ENCODE results near the gene ERBB2. TPM values are rescaled to one million over a fixed set of nuclear protein-coding genes. Genes with fewer than 3 reads are reported as not detected.

The ERBB2 gene
- total RNA-seq, result 5.5 TPM
- under 1 TPM; 0.36 to 0.80 (median 0.57) TPM for polyA plus RNA-seq

DNA sequence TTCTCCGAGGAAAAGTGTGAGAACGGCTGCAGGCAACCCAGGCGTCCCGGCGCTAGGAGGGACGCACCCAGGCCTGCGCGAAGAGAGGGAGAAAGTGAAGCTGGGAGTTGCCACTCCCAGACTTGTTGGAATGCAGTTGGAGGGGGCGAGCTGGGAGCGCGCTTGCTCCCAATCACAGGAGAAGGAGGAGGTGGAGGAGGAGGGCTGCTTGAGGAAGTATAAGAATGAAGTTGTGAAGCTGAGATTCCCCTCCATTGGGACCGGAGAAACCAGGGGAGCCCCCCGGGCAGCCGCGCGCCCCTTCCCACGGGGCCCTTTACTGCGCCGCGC lies at the start of gene ERBB2:
Gene ERBB2, plus strand, starts transcription at position 247 of the 330 bp plus-strand sequence. CDS start 175 bp downstream, outside the sequence.
- Mint-ChIP-seq H3K9me3 (peaks cover 0 to 3% (median 0%) of the 10 kb centered on the region in 7 donors), H3K4me3 (peak within 1 kb of the TSS in 2 of 4 donors; percentile 41 to 46), H3K36me3 (no peaks in the 10 kb centered on the region), H3K27me3 (peaks cover 58% of the 10 kb centered on the region), H3K4me1 (peaks cover 0 to 28% (median 8%) of the 10 kb centered on the region in 4 donors), H3K27ac (peak within 1 kb of the TSS in 1 of 3 donors; percentile 60)
- no peaks in the 10 kb centered on the region for H3K36me3 ChIP-seq (ENCODE audit: control insufficient read depth, insufficient read depth, low read length)
- ATAC-seq (ENCODE audit: low read depth in 2 of 2) (no peak), DNase-seq (no peak)
- H3K27ac ChIP-seq (ENCODE audit: insufficient read depth, low read length, poor library complexity, severe bottlenecking), result no peak within 1 kb of the TSS
- H3K4me3 ChIP-seq (ENCODE audit: low read depth, low read length), result no peak within 1 kb of the TSS
- H3K27me3 ChIP-seq (ENCODE audit: control insufficient read depth, insufficient read depth, low read length), result peaks cover 10% of the 10 kb centered on the region
- H3K4me1 ChIP-seq (ENCODE audit: control insufficient read depth, insufficient read depth, low read length, poor library complexity, severe bottlenecking), result peaks cover 11% of the 10 kb centered on the region
- no peaks in the 10 kb centered on the region for H3K9me3 ChIP-seq (ENCODE audit: control insufficient read depth in 2 of 2, low read length in 2 of 2)

DNA sequence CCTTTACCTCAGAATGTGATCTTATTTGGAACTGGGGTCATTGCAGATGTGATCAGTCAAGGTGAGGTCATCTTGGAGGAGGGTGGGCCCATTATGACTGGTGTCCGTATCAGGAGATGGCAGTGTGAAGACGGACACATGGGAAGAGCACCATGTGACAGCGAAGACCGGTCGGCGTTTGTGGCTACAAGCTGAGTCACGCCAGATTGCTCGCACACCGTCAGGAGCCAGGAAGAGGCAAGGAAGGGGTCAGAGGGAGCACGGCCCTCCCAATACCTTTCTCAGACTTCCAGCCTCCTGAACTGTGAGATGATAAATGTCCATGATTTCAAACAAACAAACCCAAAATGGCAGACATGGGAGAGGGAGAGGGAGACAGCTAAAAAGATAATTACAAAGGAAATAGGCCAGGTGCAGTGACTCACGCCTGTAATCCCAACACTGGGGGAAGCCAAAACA lies 49.7 kb upstream of the ERBB2 start:
- no peak overlapping the region for H3K4me3 Mint-ChIP-seq
- Histone ChIP-seq H3K27ac (ENCODE audit: insufficient read depth, low read length, poor library complexity, severe bottlenecking) (no peak overlapping the region), H3K4me3 (ENCODE audit: low read depth, low read length) (no peak overlapping the region), H3K9me3 (ENCODE audit: control insufficient read depth in 2 of 2, low read length in 2 of 2) (no peaks in the 10 kb centered on the region), H3K27me3 (ENCODE audit: control insufficient read depth, insufficient read depth, low read length) (no peaks in the 10 kb centered on the region), H3K36me3 (ENCODE audit: control insufficient read depth, insufficient read depth, low read length) (peaks cover 3% of the 10 kb centered on the region), H3K4me1 (ENCODE audit: control insufficient read depth, insufficient read depth, low read length, poor library complexity, severe bottlenecking) (peaks cover 4% of the 10 kb centered on the region)
- no peaks in the 10 kb centered on the region for H3K27me3 Mint-ChIP-seq
- peaks cover 0 to 57% (median 32%) of the 10 kb centered on the region in 4 donors for H3K4me1 Mint-ChIP-seq
- ATAC-seq (ENCODE audit: low read depth in 2 of 2) (no peak), DNase-seq (no peak)
- H3K9me3 Mint-ChIP-seq, result no peaks in the 10 kb centered on the region
- peak overlapping the region; percentile 63 to 78 (median 77) for H3K27ac Mint-ChIP-seq
- H3K36me3 Mint-ChIP-seq, result peaks cover 19% of the 10 kb centered on the region

- no peak overlapping the region for H3K27ac ChIP-seq (ENCODE audit: insufficient read depth, low read length, poor library complexity, severe bottlenecking)
- H3K4me3 ChIP-seq (ENCODE audit: low read depth, low read length), result no peak overlapping the region
- H3K4me1 ChIP-seq (ENCODE audit: control insufficient read depth, insufficient read depth, low read length, poor library complexity, severe bottlenecking), result peaks cover 4% of the 10 kb centered on the region
- no peaks in the 10 kb centered on the region for H3K27me3 Mint-ChIP-seq
- peaks cover 4 to 56% (median 35%) of the 10 kb centered on the region in 4 donors for H3K4me1 Mint-ChIP-seq
- peak overlapping the region; percentile 39 to 68 (median 64) for H3K27ac Mint-ChIP-seq
- H3K27me3 ChIP-seq (ENCODE audit: control insufficient read depth, insufficient read depth, low read length), result no peaks in the 10 kb centered on the region
- no peaks in the 10 kb centered on the region for H3K9me3 Mint-ChIP-seq
- H3K36me3 ChIP-seq (ENCODE audit: control insufficient read depth, insufficient read depth, low read length), result peaks cover 9% of the 10 kb centered on the region
- DNase-seq (no peak), ATAC-seq (ENCODE audit: low read depth in 2 of 2) (no peak)
- H3K36me3 Mint-ChIP-seq, result peaks cover 25% of the 10 kb centered on the region
- H3K9me3 ChIP-seq (ENCODE audit: control insufficient read depth in 2 of 2, low read length in 2 of 2), result no peaks in the 10 kb centered on the region
- no peak overlapping the region for H3K4me3 Mint-ChIP-seq
Observed at GRCh38 chr17:39651923-39652586, 47.8 kb upstream of the ERBB2 start.

DNA sequence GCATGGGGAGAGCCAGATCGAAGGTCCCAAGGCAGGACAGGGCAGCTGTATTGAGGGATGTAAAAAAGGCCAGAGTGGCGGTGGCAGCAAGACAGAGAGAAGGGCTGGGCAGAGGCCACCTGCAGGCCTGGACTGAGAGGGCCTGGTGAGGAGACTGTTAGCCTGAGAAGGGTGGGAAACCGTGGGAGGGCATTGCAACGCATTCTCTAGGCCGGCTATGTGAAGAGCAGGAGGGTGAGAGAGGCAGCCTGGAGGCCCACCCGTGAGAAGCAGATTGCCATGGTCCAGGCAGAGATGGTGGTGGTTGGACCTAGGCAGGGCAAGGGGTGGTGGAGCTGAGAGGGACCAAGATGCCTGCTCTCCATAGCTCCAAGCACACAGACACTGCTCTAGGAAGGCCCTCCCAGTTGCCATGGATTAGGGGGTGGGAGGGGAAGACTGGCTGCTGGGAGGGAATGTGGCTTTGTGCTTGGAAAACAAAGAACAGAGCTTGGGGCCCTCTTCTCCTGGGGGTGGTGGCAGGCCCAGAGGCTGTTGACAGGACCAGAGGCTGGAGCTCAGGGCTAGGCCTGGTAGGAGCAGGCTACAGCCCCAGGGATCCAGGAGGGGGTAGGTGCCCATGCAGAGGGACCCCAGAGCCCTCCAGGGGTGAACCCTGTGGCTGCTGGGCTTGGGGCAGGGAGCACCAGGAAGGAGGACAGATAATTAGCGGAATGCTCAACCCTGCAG lies 47.1 kb upstream of the ERBB2 start:
- Mint-ChIP-seq H3K36me3 (peaks cover 26% of the 10 kb centered on the region), H3K27ac (peak overlapping the region; percentile 32 to 68 (median 39)), H3K27me3 (no peaks in the 10 kb centered on the region), H3K9me3 (no peaks in the 10 kb centered on the region), H3K4me3 (no peak overlapping the region), H3K4me1 (peaks cover 4 to 53% (median 35%) of the 10 kb centered on the region in 4 donors)
- Histone ChIP-seq H3K27ac (ENCODE audit: insufficient read depth, low read length, poor library complexity, severe bottlenecking) (no peak overlapping the region), H3K27me3 (ENCODE audit: control insufficient read depth, insufficient read depth, low read length) (no peaks in the 10 kb centered on the region), H3K4me3 (ENCODE audit: low read depth, low read length) (no peak overlapping the region), H3K9me3 (ENCODE audit: control insufficient read depth in 2 of 2, low read length in 2 of 2) (no peaks in the 10 kb centered on the region), H3K36me3 (ENCODE audit: control insufficient read depth, insufficient read depth, low read length) (peaks cover 9% of the 10 kb centered on the region), H3K4me1 (ENCODE audit: control insufficient read depth, insufficient read depth, low read length, poor library complexity, severe bottlenecking) (peaks cover 4% of the 10 kb centered on the region)
- DNase-seq (no peak), ATAC-seq (ENCODE audit: low read depth in 2 of 2) (no peak)

DNA sequence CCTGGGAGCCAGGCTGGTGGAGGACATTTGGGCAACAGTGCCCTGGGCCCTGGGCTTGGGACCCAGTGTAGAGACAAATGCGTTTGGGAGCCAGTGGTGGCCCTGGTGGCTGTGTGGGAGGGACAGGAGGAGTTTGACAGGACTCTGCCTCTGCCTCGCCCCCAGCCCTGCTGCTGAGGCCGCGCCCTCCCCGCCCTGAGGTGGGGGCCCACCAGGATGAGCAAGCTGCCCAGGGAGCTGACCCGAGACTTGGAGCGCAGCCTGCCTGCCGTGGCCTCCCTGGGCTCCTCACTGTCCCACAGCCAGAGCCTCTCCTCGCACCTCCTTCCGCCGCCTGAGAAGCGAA lies 46.6 kb upstream of the ERBB2 start:
- no peaks in the 10 kb centered on the region for H3K9me3 Mint-ChIP-seq
- no peak for ATAC-seq (ENCODE audit: low read depth in 2 of 2)
- peaks cover 29% of the 10 kb centered on the region for H3K36me3 Mint-ChIP-seq
- H3K27ac Mint-ChIP-seq, result peak overlapping the region in 2 of 3 donors; percentile 49 to 59
- no peak overlapping the region for H3K4me3 Mint-ChIP-seq
- no peak overlapping the region for H3K27ac ChIP-seq (ENCODE audit: insufficient read depth, low read length, poor library complexity, severe bottlenecking)
- H3K36me3 ChIP-seq (ENCODE audit: control insufficient read depth, insufficient read depth, low read length), result peaks cover 13% of the 10 kb centered on the region
- no peak for DNase-seq
- no peaks in the 10 kb centered on the region for H3K9me3 ChIP-seq (ENCODE audit: control insufficient read depth in 2 of 2, low read length in 2 of 2)
- H3K27me3 ChIP-seq (ENCODE audit: control insufficient read depth, insufficient read depth, low read length), result no peaks in the 10 kb centered on the region
- no peaks in the 10 kb centered on the region for H3K27me3 Mint-ChIP-seq
- H3K4me1 Mint-ChIP-seq, result peaks cover 4 to 56% (median 35%) of the 10 kb centered on the region in 4 donors
- no peak overlapping the region for H3K4me3 ChIP-seq (ENCODE audit: low read depth, low read length)
- H3K4me1 ChIP-seq (ENCODE audit: control insufficient read depth, insufficient read depth, low read length, poor library complexity, severe bottlenecking), result peaks cover 4% of the 10 kb centered on the region

DNA sequence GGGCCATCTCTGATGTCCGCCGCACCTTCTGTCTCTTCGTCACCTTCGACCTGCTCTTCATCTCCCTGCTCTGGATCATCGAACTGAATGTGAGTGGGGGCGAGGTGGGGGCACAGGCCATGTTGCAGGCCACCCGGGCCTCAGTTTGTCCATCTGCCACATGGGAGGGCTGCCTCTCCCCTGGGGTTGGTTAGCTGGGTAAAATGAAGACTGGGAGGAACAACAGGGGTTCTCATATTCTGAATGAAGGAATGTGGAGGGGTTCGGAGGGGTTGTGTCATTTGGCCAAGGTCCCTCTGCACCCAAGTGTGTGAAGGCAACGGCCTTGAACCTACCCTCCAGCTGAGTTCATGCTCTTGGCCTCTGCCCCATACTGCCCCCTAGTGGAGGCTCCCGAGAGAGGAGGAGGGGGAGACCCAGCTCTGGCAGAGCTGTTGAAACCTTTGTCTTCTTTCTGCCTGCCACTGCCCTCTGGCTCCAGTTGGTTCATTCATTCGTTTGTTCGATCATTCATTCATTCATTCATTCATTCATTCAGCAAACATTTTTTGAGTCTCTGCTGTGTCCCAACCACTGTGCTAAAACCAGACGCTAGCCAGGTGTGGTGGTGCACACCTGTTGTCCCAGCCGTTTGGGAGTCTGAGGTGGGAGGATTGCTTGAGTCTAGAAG lies 46.1 kb upstream of the ERBB2 start:
- DNase-seq, result peak; percentile 61 to 72 (median 70)
- Mint-ChIP-seq H3K4me1 (peaks cover 4 to 54% (median 35%) of the 10 kb centered on the region in 4 donors), H3K27me3 (no peaks in the 10 kb centered on the region), H3K9me3 (no peaks in the 10 kb centered on the region), H3K27ac (peak overlapping the region in 2 of 3 donors; percentile 49 to 59), H3K36me3 (peaks cover 32% of the 10 kb centered on the region), H3K4me3 (peak overlapping the region in 1 of 4 donors; percentile 57)
- Histone ChIP-seq H3K9me3 (ENCODE audit: control insufficient read depth in 2 of 2, low read length in 2 of 2) (no peaks in the 10 kb centered on the region), H3K27ac (ENCODE audit: insufficient read depth, low read length, poor library complexity, severe bottlenecking) (no peak overlapping the region), H3K27me3 (ENCODE audit: control insufficient read depth, insufficient read depth, low read length) (no peaks in the 10 kb centered on the region), H3K4me3 (ENCODE audit: low read depth, low read length) (no peak overlapping the region), H3K36me3 (ENCODE audit: control insufficient read depth, insufficient read depth, low read length) (peaks cover 16% of the 10 kb centered on the region), H3K4me1 (ENCODE audit: control insufficient read depth, insufficient read depth, low read length, poor library complexity, severe bottlenecking) (peaks cover 4% of the 10 kb centered on the region)
- ATAC-seq (ENCODE audit: low read depth in 2 of 2), result peak; percentile 75 to 81

DNA sequence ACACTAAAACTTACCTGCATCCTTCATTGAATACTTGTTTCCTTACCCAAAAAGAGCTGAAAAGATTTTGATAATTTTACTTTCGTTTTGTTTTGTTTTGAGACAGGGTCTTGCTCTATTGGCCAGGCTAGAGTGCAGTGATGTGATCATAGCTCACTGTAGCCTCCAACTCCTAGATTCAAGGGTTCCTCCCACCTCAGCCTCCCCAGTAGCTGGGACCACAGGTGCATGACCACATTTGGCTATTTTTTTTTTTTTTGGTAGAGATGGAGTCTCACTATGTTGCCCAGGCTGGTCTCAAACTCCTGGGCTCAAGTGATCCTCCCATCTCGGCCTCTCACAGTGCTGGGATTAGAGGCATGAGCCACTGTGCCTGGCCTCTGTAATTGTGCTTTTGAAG lies 44.8 kb upstream of the ERBB2 start:
- Mint-ChIP-seq H3K4me3 (peak overlapping the region in 1 of 4 donors; percentile 10), H3K9me3 (no peaks in the 10 kb centered on the region), H3K27me3 (no peaks in the 10 kb centered on the region), H3K36me3 (peaks cover 25% of the 10 kb centered on the region), H3K27ac (peak overlapping the region in 1 of 3 donors; percentile 83), H3K4me1 (peaks cover 4 to 49% (median 27%) of the 10 kb centered on the region in 4 donors)
- Histone ChIP-seq H3K27me3 (ENCODE audit: control insufficient read depth, insufficient read depth, low read length) (no peaks in the 10 kb centered on the region), H3K36me3 (ENCODE audit: control insufficient read depth, insufficient read depth, low read length) (peaks cover 26% of the 10 kb centered on the region), H3K4me1 (ENCODE audit: control insufficient read depth, insufficient read depth, low read length, poor library complexity, severe bottlenecking) (peaks cover 4% of the 10 kb centered on the region), H3K9me3 (ENCODE audit: control insufficient read depth in 2 of 2, low read length in 2 of 2) (no peaks in the 10 kb centered on the region), H3K4me3 (ENCODE audit: low read depth, low read length) (no peak overlapping the region), H3K27ac (ENCODE audit: insufficient read depth, low read length, poor library complexity, severe bottlenecking) (no peak overlapping the region)
- ATAC-seq (ENCODE audit: low read depth in 2 of 2) (no peak), DNase-seq (no peak)

Measured in CD4-positive, CD25-positive, alpha-beta regulatory T cell (primary cell).